OCI-LY1 (cell line): ENCODE data around the gene SELENOH.

Experiments
- H2AFZ ChIP-seq: fragments of 200-600 bp; sonication (generic), shearing (Covaris generic); 2 replicates; pipeline ENCODE4 v1.6.0; 2014; ENCODE audit warnings: antibody characterized with exemption, mild to moderate bottlenecking, low read length
- H3F3A ChIP-seq: fragments of 200-600 bp; sonication (generic), shearing (Covaris generic); 2 replicates; pipeline ENCODE4 v1.6.0; 2014; ENCODE audit warnings: mild to moderate bottlenecking, antibody characterized with exemption, low read length, moderate library complexity; ENCODE audit not compliant: insufficient read depth
- H3K27ac ChIP-seq: fragments of 200-600 bp; sonication (generic); 2 replicates; pipeline ENCODE4 v1.5.1; 2014; ENCODE audit warnings: low read length, mixed run types, mild to moderate bottlenecking, low read depth; ENCODE audit not compliant: poor library complexity, severe bottlenecking
- H3K27me3 ChIP-seq: fragments of 200-600 bp; sonication (generic); 2 replicates; pipeline ENCODE4 v1.6.0; 2014; ENCODE audit warnings: antibody characterized with exemption, mild to moderate bottlenecking, low read length, moderate library complexity; ENCODE audit not compliant: insufficient read depth
- H3K36me3 ChIP-seq: fragments of 200-600 bp; sonication (generic); 2 replicates; pipeline ENCODE4 v1.6.1; 2014; ENCODE audit warnings: mild to moderate bottlenecking, antibody characterized with exemption, low read length, moderate library complexity, mixed read lengths; ENCODE audit not compliant: insufficient read depth
- H3K4me1 ChIP-seq: fragments of 200-600 bp; sonication (generic); 2 replicates; pipeline ENCODE4 v1.5.1; 2014; ENCODE audit warnings: mild to moderate bottlenecking, low read length, moderate library complexity; ENCODE audit not compliant: insufficient read depth, severe bottlenecking
- H3K4me2 ChIP-seq: fragments of 200-600 bp; sonication (generic), shearing (Covaris generic); 2 replicates; pipeline ENCODE4 v1.6.1; 2014; ENCODE audit warnings: low read length
- H3K4me3 ChIP-seq: fragments of 200-600 bp; sonication (generic); 2 replicates; pipeline ENCODE4 v1.5.1; 2014; ENCODE audit warnings: low read length, low read depth, mild to moderate bottlenecking, mixed read lengths; ENCODE audit not compliant: poor library complexity, severe bottlenecking
- H3K79me2 ChIP-seq: fragments of 200-600 bp; shearing (Covaris generic); 2 replicates; pipeline ENCODE4 v1.6.1; 2016; ENCODE audit warnings: mixed run types, low read length, mixed read lengths; ENCODE audit not compliant: insufficient read depth
- H3K9ac ChIP-seq: fragments of 200-600 bp; sonication (generic), shearing (Covaris generic); 2 replicates; pipeline ENCODE4 v1.6.1; 2014; ENCODE audit warnings: mild to moderate bottlenecking, low read length, mixed read lengths
- H3K9me2 ChIP-seq: fragments of 200-600 bp; sonication (generic), shearing (Covaris generic); 2 replicates; pipeline ENCODE4 v1.6.1; 2014; ENCODE audit warnings: low read depth, mild to moderate bottlenecking, low read length, mixed read lengths
- H3K9me3 ChIP-seq: fragments of 200-600 bp; shearing (Covaris generic); 2 replicates; pipeline ENCODE4 v1.6.1; 2014; ENCODE audit warnings: low read length, mixed read lengths
- H4K20me1 ChIP-seq: fragments of 200-600 bp; sonication (generic), shearing (Covaris generic); 2 replicates; pipeline ENCODE4 v1.6.0; 2016; ENCODE audit warnings: mild to moderate bottlenecking, low read length; ENCODE audit not compliant: insufficient read depth
- CTCF ChIP-seq: fragments of 200-600 bp; sonication (generic), shearing (Covaris generic); IDR thresholded peaks from 2 replicates; pipeline ENCODE4 v1.5.1; 2017; ENCODE audit warnings: mild to moderate bottlenecking, antibody characterized with exemption, low read length, moderate library complexity, mixed read lengths
- EZH2 ChIP-seq: fragments of 200-600 bp; sonication (generic), shearing (Covaris generic); IDR thresholded peaks from 2 replicates; pipeline ENCODE4 v1.8.0; 2017; ENCODE audit warnings: borderline replicate concordance, mixed run types, mild to moderate bottlenecking, antibody characterized with exemption, low read length, moderate library complexity, mixed read lengths

SELENOH gene

DNA sequence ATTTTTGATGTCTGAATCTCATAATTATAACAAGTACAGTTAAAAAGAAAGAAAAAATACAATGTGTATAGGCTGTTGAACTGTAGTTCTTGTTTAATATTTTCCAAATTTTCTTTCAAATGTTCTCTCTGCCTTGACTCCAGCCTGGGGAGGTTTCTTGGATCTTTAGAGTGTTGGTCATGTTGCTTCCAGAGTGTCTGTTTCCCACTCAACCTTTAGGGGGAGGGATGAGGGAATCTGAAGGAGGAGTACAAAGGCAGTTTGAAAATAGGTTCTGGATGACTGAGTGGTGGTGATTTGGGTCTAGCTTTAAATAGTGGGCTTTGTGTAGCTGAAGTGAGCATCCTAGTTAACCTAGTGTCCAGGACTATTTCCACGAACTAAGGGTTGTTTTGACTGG lies 22.3 kb downstream of the SELENOH start:
- Histone ChIP-seq H4K20me1 (no peaks in the 10 kb centered on the region), H3K27ac (no peak overlapping the region), H3K9me2 (no peaks in the 10 kb centered on the region), H3K4me1 (no peaks in the 10 kb centered on the region), H3K79me2 (no peaks in the 10 kb centered on the region), H2AFZ (no peak overlapping the region), H3K36me3 (no peaks in the 10 kb centered on the region), H3K4me3 (no peak overlapping the region), H3K4me2 (no peak overlapping the region), H3K9ac (no peak overlapping the region), H3F3A (no peaks in the 10 kb centered on the region), H3K27me3 (no peaks in the 10 kb centered on the region), H3K9me3 (no peaks in the 10 kb centered on the region)
- TF ChIP-seq CTCF, result no peak
- no peak for TF ChIP-seq EZH2

DNA sequence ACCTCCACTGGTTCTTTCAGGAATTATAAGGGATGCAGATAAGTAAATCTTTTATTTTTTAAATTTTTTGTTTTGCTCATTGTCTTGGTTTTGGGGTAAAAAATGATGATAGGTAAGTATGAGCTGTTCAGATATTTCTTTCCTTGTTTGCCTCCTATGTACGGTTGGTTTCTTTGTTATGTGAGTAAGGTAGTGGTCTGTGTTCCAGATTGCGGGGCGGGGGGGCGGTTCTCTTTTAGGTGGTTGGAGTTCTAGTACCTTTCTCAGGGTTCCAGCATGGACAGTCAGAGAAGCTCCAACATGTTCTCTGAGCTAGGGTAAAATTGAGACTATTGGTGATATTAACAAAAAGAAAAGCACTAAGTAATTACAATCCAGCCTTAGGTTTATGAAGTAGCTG lies 22.7 kb downstream of the SELENOH start:
- no peaks in the 10 kb centered on the region for H3K79me2 ChIP-seq
- H3F3A ChIP-seq, result no peaks in the 10 kb centered on the region
- no peaks in the 10 kb centered on the region for H3K36me3 ChIP-seq
- TF ChIP-seq CTCF (no peak), EZH2 (no peak)
- H3K27ac ChIP-seq, result no peak overlapping the region
- H2AFZ ChIP-seq, result no peak overlapping the region
- H3K9me3 ChIP-seq, result no peaks in the 10 kb centered on the region
- no peaks in the 10 kb centered on the region for H3K27me3 ChIP-seq
- H3K9me2 ChIP-seq, result no peaks in the 10 kb centered on the region
- H3K4me1 ChIP-seq, result no peaks in the 10 kb centered on the region
- no peak overlapping the region for H3K9ac ChIP-seq
- no peak overlapping the region for H3K4me3 ChIP-seq
- H4K20me1 ChIP-seq, result no peaks in the 10 kb centered on the region
- H3K4me2 ChIP-seq, result no peak overlapping the region

DNA sequence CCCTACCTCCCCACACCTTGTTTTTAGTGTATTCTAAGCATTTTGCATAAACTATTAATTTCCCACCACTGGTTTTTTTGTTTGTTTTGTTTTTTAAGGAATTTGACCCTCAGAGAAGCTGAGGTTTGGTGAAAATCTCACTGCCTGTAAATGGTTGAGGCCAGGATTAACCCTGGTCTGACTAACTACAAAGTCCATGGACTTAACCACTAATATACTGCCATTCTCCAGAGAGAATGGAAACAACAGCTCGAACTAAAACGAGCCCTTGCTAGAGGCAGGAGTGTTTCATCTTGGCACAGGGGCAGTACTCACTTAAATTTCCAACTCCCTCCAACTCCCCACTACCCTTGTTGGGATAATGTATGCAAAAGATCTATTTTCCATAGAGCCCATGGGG lies 23.3 kb downstream of the SELENOH start:
- no peak for TF ChIP-seq CTCF
- TF ChIP-seq EZH2, result no peak
- no peak overlapping the region for H3K27ac ChIP-seq
- no peaks in the 10 kb centered on the region for H3K27me3 ChIP-seq
- H3K4me1 ChIP-seq, result no peaks in the 10 kb centered on the region
- no peaks in the 10 kb centered on the region for H3K79me2 ChIP-seq
- H3K9ac ChIP-seq, result no peak overlapping the region
- no peak overlapping the region for H2AFZ ChIP-seq
- no peaks in the 10 kb centered on the region for H3F3A ChIP-seq
- no peak overlapping the region for H3K4me3 ChIP-seq
- no peaks in the 10 kb centered on the region for H3K9me2 ChIP-seq
- no peaks in the 10 kb centered on the region for H3K9me3 ChIP-seq
- no peak overlapping the region for H3K4me2 ChIP-seq
- H3K36me3 ChIP-seq, result no peaks in the 10 kb centered on the region
- no peaks in the 10 kb centered on the region for H4K20me1 ChIP-seq
